Inflammatory macrophage treated with lipopolysaccharide for 1 hour (primary cell): ENCODE data around the gene SHISA2.

Experiments
- DNase-seq, 2 donors: peaks; one replicate each; pipeline ENCODE4 v3.0.0-alpha.2; 2020 to 2022

The SHISA2 gene

GRCh38 chr13:26047040-26047439, 4.8 kb downstream of the SHISA2 start:
- no peak for DNase-seq

- no peak for DNase-seq
These were observed 5.2 kb downstream of the SHISA2 start for GRCh38 chr13:26046639-26047038.

GRCh38 chr13:26045142-26045541, 6.7 kb downstream of the SHISA2 start:
- no peak for DNase-seq

GRCh38 chr13:26042785-26043184, 9.0 kb downstream of the SHISA2 start:
- no peak for DNase-seq

GRCh38 chr13:26041444-26041843, 10.4 kb downstream of the SHISA2 start:
- DNase-seq, result no peak

- no peak for DNase-seq
These were observed 12.8 kb downstream of the SHISA2 start for GRCh38 chr13:26038931-26039475.

- DNase-seq, result peak in 1 of 2 donors; percentile 8
These were observed 14.5 kb downstream of the SHISA2 start for GRCh38 chr13:26037302-26037701.

- DNase-seq, result no peak
These were observed 15.4 kb downstream of the SHISA2 start for GRCh38 chr13:26036383-26036782.

GRCh38 chr13:26034018-26034417, 17.8 kb downstream of the SHISA2 start:
- DNase-seq, result no peak

GRCh38 chr13:26030331-26030730, 21.5 kb downstream of the SHISA2 start:
- DNase-seq, result no peak

- DNase-seq, result no peak
These were observed 22.2 kb downstream of the SHISA2 start for GRCh38 chr13:26029581-26030136.

- DNase-seq, result no peak
These were observed 25.6 kb downstream of the SHISA2 start for GRCh38 chr13:26026211-26026610.

GRCh38 chr13:26025771-26026170, 26.0 kb downstream of the SHISA2 start:
- DNase-seq, result no peak

GRCh38 chr13:26025196-26025595, 26.6 kb downstream of the SHISA2 start:
- no peak for DNase-seq

- DNase-seq, result no peak
These were observed 27.3 kb downstream of the SHISA2 start for GRCh38 chr13:26024558-26024957.

- no peak for DNase-seq
These were observed 29.1 kb downstream of the SHISA2 start for GRCh38 chr13:26022538-26023292.

GRCh38 chr13:26021956-26022355, 29.9 kb downstream of the SHISA2 start:
- no peak for DNase-seq

GRCh38 chr13:26021516-26021915, 30.3 kb downstream of the SHISA2 start:
- no peak for DNase-seq

GRCh38 chr13:26020891-26021290, 30.9 kb downstream of the SHISA2 start:
- DNase-seq, result no peak

- no peak for DNase-seq
These were observed 31.6 kb downstream of the SHISA2 start for GRCh38 chr13:26019881-26020870.

GRCh38 chr13:26019251-26019650, 32.6 kb downstream of the SHISA2 start:
- no peak for DNase-seq

GRCh38 chr13:26017932-26018665, 33.7 kb downstream of the SHISA2 start:
- DNase-seq, result no peak
